Peyer's patch (tissue), 4 donors: ENCODE results near the gene RGL1. TPM values are rescaled to one million over a fixed set of nuclear protein-coding genes. Genes with fewer than 3 reads are reported as not detected.

Experiments
- DNase-seq, 3 donors: peaks; one replicate each; pipeline ENCODE4 v3.0.0-alpha.2; 2017 to 2019
- H3K27ac ChIP-seq, 4 donors: fragments of 200-600 bp; sonication (generic); one replicate each; pipeline ENCODE4 v1.5.1; 2016 to 2019
- H3K27me3 ChIP-seq, 2 donors: fragments of 200-600 bp; sonication (generic); one replicate each; pipeline ENCODE4 v1.5.1; 2019
- H3K36me3 ChIP-seq, 3 donors: fragments of 200-600 bp; sonication (generic); one replicate each; pipeline ENCODE4 v1.5.1; 2016 to 2019
- H3K4me1 ChIP-seq, 4 donors: fragments of 200-600 bp; sonication (generic); one replicate each; pipeline ENCODE4 v1.5.1; 2016 to 2019
- H3K4me3 ChIP-seq, 4 donors: fragments of 200-600 bp; sonication (generic); 1 replicate in 3 of 4; 2 replicates in 1 of 4; pipeline ENCODE4 v1.5.1; 2016 to 2019; ENCODE audit warnings: mild to moderate bottlenecking in 1 of 4
- H3K9me3 ChIP-seq, 4 donors: fragments of 200-600 bp; sonication (generic); one replicate each; pipeline ENCODE4 v1.5.1; 2016 to 2019; ENCODE audit warnings: mild to moderate bottlenecking in 1 of 4
- POLR2A ChIP-seq, 2 donors: fragments of 450-650 bp; IDR thresholded peaks; one replicate each; pipeline ENCODE4 v1.5.1; 2017; ENCODE audit warnings: antibody characterized with exemption in 2 of 2, mild to moderate bottlenecking in 2 of 2, moderate library complexity in 2 of 2
- total RNA-seq, 4 donors: library from RNA; depleted of rRNA; stranded (reverse); fragments of >200 nt; gene quantifications; one replicate each; pipeline ENCODE4 v1.1.0, GENCODE V29; 2016
- TF ChIP-seq, protein P1 (sequence below), 6 experiments: fragments of 450-650 bp in 4 of 6; fragments of 200-600 bp in 2 of 6; sonication (generic) in 1 of 6; IDR thresholded peaks; one replicate each; pipeline ENCODE4 v1.5.1; 2017 to 2019; ENCODE audit warnings: antibody characterized with exemption in 6 of 6, mild to moderate bottlenecking in 3 of 6, moderate library complexity in 1 of 6

RGL1 gene
- total RNA-seq, 4 donors from 2014 or later: 8.9 to 32.2 (median 13.2) TPM

DNA sequence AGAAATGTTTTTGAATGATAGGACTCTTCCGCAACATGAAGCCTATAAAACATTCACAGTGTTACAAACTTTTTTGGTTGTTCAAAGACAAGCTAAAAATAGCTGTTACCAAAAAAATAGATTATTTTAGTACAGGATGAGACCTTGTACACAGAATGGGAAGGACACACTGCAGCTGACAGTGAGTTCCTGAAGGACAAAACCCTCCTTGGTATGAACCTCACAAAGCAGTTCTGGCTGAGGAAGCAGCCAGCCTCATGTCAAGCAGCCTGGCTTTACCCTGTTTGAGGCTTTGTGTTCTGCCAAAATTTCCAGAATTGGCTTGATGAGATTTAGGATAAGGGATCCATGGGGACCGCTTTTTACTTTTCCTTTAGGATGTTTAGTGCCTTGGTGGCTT, 93.7 kb downstream of the RGL1 start:
- no peaks in the 10 kb centered on the region for H3K9me3 ChIP-seq
- H3K27ac ChIP-seq: no peak overlapping the region
- peaks cover 0 to 24% (median 0%) of the 10 kb centered on the region in 3 donors for H3K36me3 ChIP-seq
- no peak for TF ChIP-seq POLR2A (IDR thresholded peaks at IDR 0.05)
- TF ChIP-seq, protein P1, sequence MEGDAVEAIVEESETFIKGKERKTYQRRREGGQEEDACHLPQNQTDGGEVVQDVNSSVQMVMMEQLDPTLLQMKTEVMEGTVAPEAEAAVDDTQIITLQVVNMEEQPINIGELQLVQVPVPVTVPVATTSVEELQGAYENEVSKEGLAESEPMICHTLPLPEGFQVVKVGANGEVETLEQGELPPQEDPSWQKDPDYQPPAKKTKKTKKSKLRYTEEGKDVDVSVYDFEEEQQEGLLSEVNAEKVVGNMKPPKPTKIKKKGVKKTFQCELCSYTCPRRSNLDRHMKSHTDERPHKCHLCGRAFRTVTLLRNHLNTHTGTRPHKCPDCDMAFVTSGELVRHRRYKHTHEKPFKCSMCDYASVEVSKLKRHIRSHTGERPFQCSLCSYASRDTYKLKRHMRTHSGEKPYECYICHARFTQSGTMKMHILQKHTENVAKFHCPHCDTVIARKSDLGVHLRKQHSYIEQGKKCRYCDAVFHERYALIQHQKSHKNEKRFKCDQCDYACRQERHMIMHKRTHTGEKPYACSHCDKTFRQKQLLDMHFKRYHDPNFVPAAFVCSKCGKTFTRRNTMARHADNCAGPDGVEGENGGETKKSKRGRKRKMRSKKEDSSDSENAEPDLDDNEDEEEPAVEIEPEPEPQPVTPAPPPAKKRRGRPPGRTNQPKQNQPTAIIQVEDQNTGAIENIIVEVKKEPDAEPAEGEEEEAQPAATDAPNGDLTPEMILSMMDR (IDR thresholded peaks at IDR 0.05): no peak
- no peak overlapping the region for H3K4me3 ChIP-seq
- H3K27me3 ChIP-seq: no peaks in the 10 kb centered on the region
- no peaks in the 10 kb centered on the region for H3K4me1 ChIP-seq
- DNase-seq: no peak

DNA sequence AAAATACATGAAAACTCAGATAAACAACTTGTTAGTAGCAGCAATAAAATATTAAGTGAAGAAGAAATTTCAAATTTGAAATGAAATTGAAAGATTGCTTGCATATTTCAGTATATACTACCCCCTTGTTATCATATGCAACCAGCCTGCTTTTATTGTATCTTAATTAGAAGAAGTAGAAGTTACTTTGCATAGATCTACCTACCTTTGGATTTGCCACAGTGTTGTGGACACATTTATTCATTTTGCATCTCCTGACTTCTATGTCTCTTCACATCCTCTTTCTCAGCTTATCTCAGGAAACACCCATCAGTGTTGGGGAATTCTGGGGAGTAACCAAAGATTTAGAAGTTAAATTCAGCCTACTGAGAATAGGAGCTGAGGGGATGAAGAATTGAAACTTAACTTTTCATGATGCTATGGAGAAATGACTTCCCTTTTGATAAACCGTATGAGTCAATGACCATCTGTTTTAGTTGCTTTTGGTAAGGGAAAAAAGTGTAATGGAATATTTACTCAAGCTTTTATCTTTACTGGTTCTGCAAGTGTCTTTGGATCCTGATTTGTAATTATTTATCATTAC, 96.9 kb downstream of the RGL1 start:
- H3K27ac ChIP-seq: no peak overlapping the region
- peaks cover 0 to 28% (median 0%) of the 10 kb centered on the region in 3 donors for H3K36me3 ChIP-seq
- H3K9me3 ChIP-seq: no peaks in the 10 kb centered on the region
- H3K4me3 ChIP-seq: no peak overlapping the region
- no peak for DNase-seq
- TF ChIP-seq, protein P1 (IDR thresholded peaks at IDR 0.05): no peak
- TF ChIP-seq POLR2A (IDR thresholded peaks at IDR 0.05): no peak
- no peaks in the 10 kb centered on the region for H3K4me1 ChIP-seq
- H3K27me3 ChIP-seq: no peaks in the 10 kb centered on the region

DNA sequence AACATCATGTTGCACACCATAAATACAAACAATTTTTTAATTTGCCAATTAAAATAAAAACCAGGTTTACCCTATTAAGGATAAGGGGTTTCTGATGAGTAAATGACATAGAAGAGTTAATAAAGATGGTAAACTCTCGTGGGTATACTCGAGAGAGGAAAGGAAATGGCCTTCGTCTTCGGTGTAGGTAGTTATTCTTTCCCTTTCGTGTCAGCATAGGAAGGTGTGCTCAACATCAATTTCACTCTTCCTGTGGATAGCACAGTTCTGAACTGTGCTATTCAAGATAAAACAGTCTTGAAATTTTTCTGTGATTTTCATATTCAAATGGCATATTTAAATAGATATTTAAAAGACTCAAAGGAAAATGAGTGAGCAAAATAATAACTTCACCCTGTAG, 98.2 kb downstream of the RGL1 start:
- TF ChIP-seq, protein P1 (IDR thresholded peaks at IDR 0.05): no peak
- no peak for TF ChIP-seq POLR2A (IDR thresholded peaks at IDR 0.05)
- H3K27me3 ChIP-seq: no peaks in the 10 kb centered on the region
- peaks cover 0 to 33% (median 0%) of the 10 kb centered on the region in 3 donors for H3K36me3 ChIP-seq
- H3K27ac ChIP-seq: no peak overlapping the region
- H3K4me1 ChIP-seq: no peaks in the 10 kb centered on the region
- H3K4me3 ChIP-seq: no peak overlapping the region
- no peaks in the 10 kb centered on the region for H3K9me3 ChIP-seq
- DNase-seq: no peak

DNA sequence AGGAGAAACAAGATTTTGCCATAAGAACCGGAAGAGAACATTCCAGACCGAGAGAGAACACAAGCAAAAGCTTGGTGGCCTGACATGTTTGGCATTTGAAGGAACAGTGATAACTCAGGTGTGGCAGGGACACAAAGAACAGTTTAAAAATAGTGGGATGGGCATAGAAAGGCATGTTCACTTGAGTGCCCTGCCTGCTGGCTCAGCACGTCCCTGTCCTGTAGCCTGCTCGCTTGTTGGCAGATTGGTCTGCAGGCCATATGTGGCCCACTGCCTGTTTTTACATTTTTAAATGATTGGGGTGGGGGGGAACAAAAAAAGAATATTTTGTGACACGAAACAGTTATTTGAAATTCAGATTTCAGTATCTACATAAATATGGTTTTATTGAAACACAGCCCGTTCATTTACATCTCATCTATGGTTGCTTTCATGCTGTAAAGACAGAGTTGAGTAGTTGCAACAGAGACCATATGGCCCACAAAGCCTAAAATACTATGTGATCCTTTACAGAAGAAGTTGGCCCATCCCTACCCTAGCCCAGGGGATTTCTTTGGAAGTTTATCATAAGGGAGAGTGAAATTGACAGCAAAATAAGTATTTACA, 100.7 kb downstream of the RGL1 start:
- TF ChIP-seq POLR2A (IDR thresholded peaks at IDR 0.05): no peak
- TF ChIP-seq, protein P1 (IDR thresholded peaks at IDR 0.05): no peak
- no peak for DNase-seq
- H3K27ac ChIP-seq: no peak overlapping the region
- peaks cover 0 to 36% (median 0%) of the 10 kb centered on the region in 3 donors for H3K36me3 ChIP-seq
- no peaks in the 10 kb centered on the region for H3K27me3 ChIP-seq
- no peaks in the 10 kb centered on the region for H3K4me1 ChIP-seq
- H3K9me3 ChIP-seq: no peaks in the 10 kb centered on the region
- H3K4me3 ChIP-seq: no peak overlapping the region

DNA sequence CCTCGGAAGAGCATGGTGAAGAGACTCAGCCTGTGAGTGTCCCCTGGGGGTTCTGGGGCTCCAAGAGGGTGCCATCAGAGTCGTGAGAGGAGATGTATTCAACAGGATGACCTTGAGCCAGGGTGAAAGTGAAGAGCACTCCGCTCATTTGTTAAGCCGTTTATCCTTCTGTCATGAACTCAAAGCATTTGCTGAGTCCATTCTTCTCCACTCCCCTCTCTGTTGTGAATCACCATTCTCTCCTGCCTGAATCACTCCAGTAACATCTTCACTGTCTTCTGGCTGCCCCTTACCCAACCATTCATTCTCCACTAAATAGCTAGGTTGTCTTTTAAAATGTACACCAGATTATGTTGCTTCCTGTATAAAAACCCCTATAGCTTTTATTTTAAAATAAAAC, 102.2 kb downstream of the RGL1 start:
- no peak overlapping the region for H3K4me3 ChIP-seq
- no peak for DNase-seq
- H3K9me3 ChIP-seq: no peaks in the 10 kb centered on the region
- H3K4me1 ChIP-seq: peaks cover 0 to 6% (median 0%) of the 10 kb centered on the region in 4 donors
- peaks cover 0 to 40% (median 0%) of the 10 kb centered on the region in 3 donors for H3K36me3 ChIP-seq
- no peak for TF ChIP-seq POLR2A (IDR thresholded peaks at IDR 0.05)
- TF ChIP-seq, protein P1 (IDR thresholded peaks at IDR 0.05): no peak
- no peaks in the 10 kb centered on the region for H3K27me3 ChIP-seq
- H3K27ac ChIP-seq: no peak overlapping the region
